Upper lobe of right lung (tissue), 1 donor: ENCODE data around the gene CFC1. TPM values are rescaled to one million over a fixed set of nuclear protein-coding genes. Genes with fewer than 3 reads are reported as not detected.
"Not testable (repeated sequence)": the region's sequence is repeated elsewhere in the genome, so short reads cannot be mapped to it uniquely, and the experiment has no call there.

Experiments
- ATAC-seq: fragments of 200-7000 bp; cut with Tn5 transposase; one replicate; pipeline ENCODE4 v1.9.1; 2020; ENCODE audit warnings: mild to moderate bottlenecking, moderate library complexity
- DNase-seq: peaks from one replicate; pipeline ENCODE4 v3.0.0-alpha.2; 2020
- H3K27ac ChIP-seq: fragments of 200-600 bp; one replicate; pipeline ENCODE4 v1.8.0; 2022
- H3K27me3 ChIP-seq: fragments of 200-600 bp; one replicate; pipeline ENCODE4 v1.8.0; 2022; ENCODE audit warnings: mild to moderate bottlenecking
- H3K36me3 ChIP-seq: fragments of 200-600 bp; one replicate; pipeline ENCODE4 v1.8.0; 2022
- H3K4me1 ChIP-seq: fragments of 200-600 bp; one replicate; pipeline ENCODE4 v1.8.0; 2022
- H3K4me3 ChIP-seq: fragments of 200-600 bp; one replicate; pipeline ENCODE4 v1.8.0; 2022; ENCODE audit warnings: mild to moderate bottlenecking
- H3K9me3 ChIP-seq: fragments of 200-600 bp; one replicate; pipeline ENCODE4 v1.8.0; 2022
- intact Hi-C: fragments of 100-400 bp; cut with DNase I; formaldehyde crosslinking; loops from one replicate; pipeline ENCODE4 v1.11.0; 2022
- long read RNA-seq: library from polyadenylated mRNA; unstranded; transcript quantifications from one replicate; pipeline ENCODE4 v2.0.0, GENCODE V29; 2021
- total RNA-seq: library from RNA; stranded (reverse); fragmentation: NEBNext Ultra II Directional; extraction: Animal tissue kit (Norgen Biotek cat#: 25700); gene quantifications from one replicate; pipeline ENCODE4 v1.2.1, GENCODE V29; 2021
- donor health status: DM: no; HTN: yes; CAD: no; lungs with severe emphysema.

The CFC1 gene
- 0.38 TPM for total RNA-seq
- long read RNA-seq: 0 reads

- ATAC-seq, H3K9me3 ChIP-seq, H3K4me3 ChIP-seq, DNase-seq, H3K27ac ChIP-seq, H3K36me3 ChIP-seq, H3K27me3 ChIP-seq, H3K4me1 ChIP-seq, intact Hi-C loops: not testable (repeated sequence)
Observed at GRCh38 chr2:130599393-130599792, at the start of gene CFC1. CFC1 (minus strand) TSS chr2:130599575; CDS start chr2:130599287, 288 bp downstream.

DNA sequence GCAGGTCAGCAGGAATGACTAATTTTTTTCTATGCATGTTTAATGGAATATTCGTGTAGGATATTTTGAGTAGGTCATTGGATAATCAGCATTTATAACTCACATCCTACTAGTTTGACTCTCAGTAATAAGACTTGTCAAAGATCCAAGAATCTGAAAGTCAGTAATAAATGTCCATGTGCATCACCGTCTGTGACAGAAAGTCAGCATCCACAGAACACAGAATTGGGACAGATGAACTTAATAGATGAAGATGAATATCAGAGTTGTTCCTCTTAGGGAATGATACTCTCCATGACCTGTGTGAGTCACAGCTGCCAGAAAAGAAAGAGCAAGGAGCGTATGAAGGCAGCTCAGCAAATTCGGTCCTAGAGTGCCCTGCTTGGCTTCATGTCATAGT is 42.3 kb upstream of the CFC1 start:
- H3K4me1 ChIP-seq, H3K4me3 ChIP-seq, intact Hi-C loops, ATAC-seq, H3K27ac ChIP-seq, DNase-seq, H3K27me3 ChIP-seq, H3K9me3 ChIP-seq, H3K36me3 ChIP-seq: not testable (repeated sequence)

DNA sequence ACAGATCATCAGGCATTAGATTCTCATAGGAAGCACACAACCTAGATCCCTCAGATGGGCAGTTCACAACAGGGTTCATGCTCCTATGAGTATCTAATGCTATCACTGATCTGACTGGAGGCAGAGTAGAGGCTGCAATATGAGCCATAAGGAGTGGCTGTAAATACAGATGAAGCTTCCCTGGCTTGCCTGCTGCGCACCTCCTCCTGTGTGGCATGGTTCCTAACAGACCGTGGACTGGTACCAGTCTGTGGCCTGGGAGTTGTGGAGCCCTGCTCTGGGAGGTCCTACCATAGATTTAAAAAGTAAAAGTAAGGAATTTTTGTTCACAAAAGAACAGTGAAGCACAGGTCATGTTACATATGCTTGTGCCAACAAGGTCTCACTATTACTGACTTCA is 39.6 kb upstream of the CFC1 start:
- intact Hi-C loops, H3K4me3 ChIP-seq, DNase-seq, ATAC-seq, H3K4me1 ChIP-seq, H3K27me3 ChIP-seq, H3K36me3 ChIP-seq, H3K27ac ChIP-seq, H3K9me3 ChIP-seq: not testable (repeated sequence)

- H3K27ac ChIP-seq, H3K36me3 ChIP-seq, intact Hi-C loops, H3K4me1 ChIP-seq, H3K27me3 ChIP-seq, DNase-seq, ATAC-seq, H3K9me3 ChIP-seq, H3K4me3 ChIP-seq: not testable (repeated sequence)
Observed at GRCh38 chr2:130628784-130629475, 29.6 kb upstream of the CFC1 start.

DNA sequence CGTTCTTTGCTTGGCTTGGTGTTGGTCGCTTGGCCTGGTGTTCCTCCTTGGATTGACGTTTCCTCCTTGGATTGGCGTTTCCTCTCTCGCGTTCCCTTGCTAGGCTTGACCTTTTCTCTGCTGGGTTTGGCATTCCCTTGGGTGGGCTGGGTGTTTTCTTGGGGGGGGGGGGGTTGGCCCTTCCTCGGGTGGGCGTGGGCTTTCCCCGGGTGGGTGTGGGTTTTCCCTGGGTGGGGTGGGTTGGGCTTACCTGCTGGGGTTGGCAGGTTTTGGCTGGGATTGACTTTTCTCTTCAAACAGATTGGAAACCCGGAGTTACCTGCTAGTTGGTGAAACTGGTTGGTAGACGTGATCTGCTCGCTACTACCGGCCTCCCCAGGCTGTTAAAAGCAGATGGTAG is 11.8 kb upstream of the CFC1 start, which contains the start of gene POTEJ:
Gene POTEJ (plus strand): TSS at position 301 of the 400 bp plus-strand sequence. CDS start 93 bp downstream, at position 394.
- H3K27me3 ChIP-seq, H3K4me3 ChIP-seq, intact Hi-C loops, ATAC-seq, H3K4me1 ChIP-seq, H3K36me3 ChIP-seq, H3K9me3 ChIP-seq, DNase-seq, H3K27ac ChIP-seq: not testable (repeated sequence)

GRCh38 chr2:130610486-130610885 is 11.1 kb upstream of the CFC1 start:
- H3K27me3 ChIP-seq, H3K9me3 ChIP-seq, H3K27ac ChIP-seq, intact Hi-C loops, H3K36me3 ChIP-seq, H3K4me3 ChIP-seq, H3K4me1 ChIP-seq, ATAC-seq: not testable (repeated sequence)
- DNase-seq: peak; percentile 25

- H3K36me3 ChIP-seq, H3K27me3 ChIP-seq, H3K4me1 ChIP-seq, DNase-seq, H3K9me3 ChIP-seq, intact Hi-C loops, H3K4me3 ChIP-seq, H3K27ac ChIP-seq: not testable (repeated sequence)
- ATAC-seq: peak; percentile 24
Observed at GRCh38 chr2:130609002-130609920, 9.9 kb upstream of the CFC1 start.

GRCh38 chr2:130608276-130609001 is 9.1 kb upstream of the CFC1 start:
- H3K9me3 ChIP-seq, H3K27me3 ChIP-seq, H3K27ac ChIP-seq, H3K36me3 ChIP-seq, intact Hi-C loops, H3K4me1 ChIP-seq, DNase-seq, H3K4me3 ChIP-seq: not testable (repeated sequence)
- ATAC-seq: peak; percentile 14

- DNase-seq, intact Hi-C loops, H3K4me3 ChIP-seq, H3K27me3 ChIP-seq, H3K27ac ChIP-seq, H3K9me3 ChIP-seq, H3K36me3 ChIP-seq, H3K4me1 ChIP-seq: not testable (repeated sequence)
- peak; percentile 73 for ATAC-seq
Observed at GRCh38 chr2:130601648-130602302, 2.4 kb upstream of the CFC1 start.

DNA sequence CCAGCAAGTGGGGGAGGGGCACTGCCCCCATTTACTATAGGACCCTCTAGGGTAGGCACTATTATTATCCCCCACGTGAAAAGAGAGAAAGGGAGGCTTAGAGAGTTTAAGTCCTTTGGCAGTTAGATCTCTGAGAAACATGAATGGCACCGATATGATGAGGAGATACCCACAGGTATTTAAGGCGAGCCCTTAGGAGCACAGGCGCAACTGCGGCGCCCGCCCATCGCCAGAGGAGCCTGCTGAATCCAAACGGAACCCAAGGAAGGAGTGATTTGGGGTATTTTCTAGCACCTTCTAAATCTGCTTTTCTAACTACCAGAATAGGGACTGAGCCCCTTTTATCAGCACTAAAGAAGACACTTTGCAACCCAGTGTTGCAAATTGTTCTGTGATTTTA is 551 bp upstream of the CFC1 start:
- ATAC-seq, H3K27me3 ChIP-seq, H3K9me3 ChIP-seq, H3K36me3 ChIP-seq, intact Hi-C loops, H3K4me3 ChIP-seq, H3K4me1 ChIP-seq, H3K27ac ChIP-seq: not testable (repeated sequence)
- peak; percentile 21 for DNase-seq

DNA sequence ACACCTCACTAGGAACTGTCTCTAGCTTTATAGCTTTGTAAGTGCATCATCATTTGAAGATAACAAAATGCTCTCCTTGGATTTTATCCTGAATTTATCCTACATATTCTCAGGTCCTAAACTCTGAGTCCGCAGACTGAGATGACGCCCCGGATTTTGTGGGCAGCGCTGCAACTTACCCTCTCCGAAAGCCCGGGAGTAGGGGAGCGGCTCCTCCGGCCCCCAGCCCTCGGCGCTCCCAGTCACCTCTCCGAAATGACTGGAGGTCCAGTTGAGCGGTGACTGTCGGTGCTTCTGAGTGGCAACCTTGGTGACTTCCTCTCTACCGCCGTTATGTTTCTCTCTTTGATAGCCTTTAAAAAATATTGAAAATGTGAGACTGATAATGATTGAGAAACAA is 912 bp downstream of the CFC1 start:
- H3K27me3 ChIP-seq, H3K4me1 ChIP-seq, ATAC-seq, H3K36me3 ChIP-seq, H3K9me3 ChIP-seq, intact Hi-C loops, H3K27ac ChIP-seq, H3K4me3 ChIP-seq: not testable (repeated sequence)
- peak; percentile 29 for DNase-seq

- intact Hi-C loops, H3K4me3 ChIP-seq, H3K27me3 ChIP-seq, H3K36me3 ChIP-seq, H3K27ac ChIP-seq, H3K4me1 ChIP-seq, ATAC-seq, DNase-seq, H3K9me3 ChIP-seq: not testable (repeated sequence)
Observed at GRCh38 chr2:130597994-130598393, 1.4 kb downstream of the CFC1 start.

DNA sequence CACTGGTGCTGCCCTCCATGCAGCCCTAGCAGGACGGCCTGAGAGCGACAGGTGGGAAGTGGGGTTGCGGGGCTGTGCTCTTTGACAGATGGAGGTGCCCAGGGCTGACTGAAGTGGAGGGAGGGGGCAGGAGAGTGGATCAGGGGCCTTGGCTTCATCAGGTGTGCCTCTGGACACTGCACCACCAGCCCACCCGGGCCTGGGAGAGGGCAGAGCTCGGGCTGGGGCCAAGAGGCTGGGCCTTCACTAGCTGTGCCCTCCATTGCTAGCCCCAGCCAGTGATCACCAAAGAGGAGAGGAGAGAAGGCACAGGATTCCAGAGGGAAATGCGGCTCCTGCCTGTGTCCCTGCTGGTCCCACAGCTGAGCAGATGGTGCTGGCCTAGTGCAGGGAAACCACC is 2.6 kb downstream of the CFC1 start:
- H3K4me3 ChIP-seq, H3K27ac ChIP-seq, H3K9me3 ChIP-seq, H3K4me1 ChIP-seq, H3K27me3 ChIP-seq, intact Hi-C loops, H3K36me3 ChIP-seq: not testable (repeated sequence)
- ATAC-seq: peak; percentile 16
- DNase-seq: peak; percentile 48
